Activated CD4-positive, alpha-beta T cell treated with anti-CD3 and anti-CD28 coated beads, Interleukin-10, Interleukin-2, amounts not matched to agents 100 ng/mL and 50 ng/mL, durations not matched to agents 16 hours and 8 hours (primary cell): ENCODE results near the gene MRPL57.
"Not testable (repeated sequence)": the region's sequence is repeated elsewhere in the genome, so short reads cannot be mapped to it uniquely, and the experiment has no call there.

ENCODE experiments used
- DNase-seq: peaks from one replicate; pipeline ENCODE4 v3.0.0-alpha.2; 2020

Gene MRPL57

GRCh38 chr13:21197606-21198225 is 21.3 kb downstream of the MRPL57 start:
- not testable (repeated sequence) for DNase-seq

- not testable (repeated sequence) for DNase-seq
Measured at GRCh38 chr13:21198391-21198790, 21.9 kb downstream of the MRPL57 start.

- not testable (repeated sequence) for DNase-seq
Measured at GRCh38 chr13:21201456-21202190, 25.2 kb downstream of the MRPL57 start.

- DNase-seq: no peak
Measured at GRCh38 chr13:21202767-21203531, 26.5 kb downstream of the MRPL57 start.

- DNase-seq: no peak
Measured at GRCh38 chr13:21208652-21209154, 32.2 kb downstream of the MRPL57 start.

- DNase-seq: no peak
Measured at GRCh38 chr13:21212138-21212775, 35.8 kb downstream of the MRPL57 start.

- DNase-seq: not testable (repeated sequence)
Measured at GRCh38 chr13:21215419-21215818, 39.0 kb downstream of the MRPL57 start.

GRCh38 chr13:21216332-21216731 is 39.9 kb downstream of the MRPL57 start:
- DNase-seq: no peak

GRCh38 chr13:21218351-21219035 is 42.0 kb downstream of the MRPL57 start:
- peak; percentile 78 for DNase-seq

- DNase-seq: no peak
Measured at GRCh38 chr13:21219036-21219381, 42.6 kb downstream of the MRPL57 start.

GRCh38 chr13:21219716-21220115 is 43.3 kb downstream of the MRPL57 start:
- DNase-seq: not testable (repeated sequence)

- DNase-seq: no peak
Measured at GRCh38 chr13:21221268-21221667, 44.8 kb downstream of the MRPL57 start.

- DNase-seq: no peak
Measured at GRCh38 chr13:21225082-21225481, 48.6 kb downstream of the MRPL57 start.

GRCh38 chr13:21225841-21226581 is 49.6 kb downstream of the MRPL57 start:
- no peak for DNase-seq

- DNase-seq: no peak
Measured at GRCh38 chr13:21227917-21228316, 51.5 kb downstream of the MRPL57 start.
